SK-N-MC (cell line): Measurements from ENCODE around the gene PMPCA.

Source experiments
- EZH2 ChIP-seq: fragments of 200-600 bp; sonication (generic); IDR thresholded peaks from one replicate; pipeline ENCODE4 v1.6.1; 2017; ENCODE audit warnings: antibody characterized with exemption
- POLR2AphosphoS5 ChIP-seq: IDR thresholded peaks from 2 replicates; pipeline ENCODE4 v1.6.1; 2012; ENCODE audit warnings: mild to moderate bottlenecking, low read depth, low read length, borderline replicate concordance

DNA sequence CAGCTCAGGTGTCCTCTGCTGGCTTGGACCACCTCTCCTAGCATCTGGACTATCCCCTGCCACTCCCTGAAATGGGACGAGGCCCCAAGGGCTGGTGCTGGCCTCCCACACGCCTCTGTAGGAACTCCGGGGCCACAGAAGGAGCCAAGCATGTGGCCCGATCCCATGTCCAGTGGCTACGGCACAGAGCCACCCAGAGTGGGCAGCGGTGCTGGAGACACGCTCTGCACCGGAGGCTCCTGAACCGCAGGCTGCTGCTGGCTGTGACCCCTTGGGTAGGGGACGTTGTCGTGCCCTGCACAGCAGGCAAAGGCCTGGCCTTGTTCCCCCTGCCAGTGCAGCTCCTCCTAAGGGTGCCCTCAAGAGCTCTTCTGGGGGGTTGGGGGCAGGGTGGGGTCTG, 30.6 kb upstream of the PMPCA start:
- TF ChIP-seq POLR2AphosphoS5 = no peak
- no peak for TF ChIP-seq EZH2
